ENCODE results near the gene ERBB2. TPM values are rescaled to one million over a fixed set of nuclear protein-coding genes. Genes with fewer than 3 reads are reported as not detected.

The ERBB2 gene
- total and polyA plus RNA-seq, 2 of the 13 experiments (the other 11 are each of a cell fraction or from before 2014, with no cell fraction given) = 57.7 to 64.1 TPM

DNA sequence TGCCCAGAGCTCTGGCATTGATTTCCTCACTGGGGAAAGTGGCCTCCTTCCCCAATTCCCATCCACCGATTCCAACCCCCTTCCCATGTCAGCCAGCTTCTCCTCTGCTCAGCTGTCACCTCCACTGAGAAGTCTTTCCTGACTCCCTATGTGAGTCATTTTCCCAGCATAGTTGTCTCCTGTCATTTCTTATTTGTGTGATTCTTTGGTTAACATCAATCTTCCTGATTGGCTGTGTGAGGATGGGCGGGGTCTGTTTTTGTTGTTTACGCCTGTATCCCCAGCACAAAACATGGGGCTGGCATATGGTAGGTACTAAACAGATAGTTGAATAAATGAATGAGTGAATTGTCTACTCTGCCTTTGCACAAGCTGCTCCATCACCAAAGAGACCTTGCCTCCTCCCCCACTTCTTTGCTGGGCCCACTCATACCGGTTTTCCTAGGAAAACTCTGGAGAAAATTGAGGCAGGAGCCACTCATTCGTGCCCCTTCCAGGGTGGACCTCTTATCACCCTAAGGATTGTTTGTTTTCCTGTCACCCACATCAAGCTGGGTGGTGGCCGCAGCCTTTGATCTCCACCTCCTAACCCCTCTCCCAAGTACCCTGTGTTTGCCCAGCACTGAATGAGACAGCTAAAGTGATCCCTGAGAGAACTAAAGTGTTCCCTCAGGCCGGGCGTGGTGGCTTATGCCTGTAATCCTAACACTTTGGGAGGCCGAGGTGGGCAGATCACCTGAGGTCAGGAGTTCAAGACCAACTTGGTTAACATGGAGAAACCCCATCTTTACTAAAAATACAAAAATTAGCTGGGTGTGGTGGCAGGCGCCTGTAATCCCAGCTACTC lies 36.7 kb downstream of the ERBB2 start (continued):
- TF ChIP-seq, protein P1, sequence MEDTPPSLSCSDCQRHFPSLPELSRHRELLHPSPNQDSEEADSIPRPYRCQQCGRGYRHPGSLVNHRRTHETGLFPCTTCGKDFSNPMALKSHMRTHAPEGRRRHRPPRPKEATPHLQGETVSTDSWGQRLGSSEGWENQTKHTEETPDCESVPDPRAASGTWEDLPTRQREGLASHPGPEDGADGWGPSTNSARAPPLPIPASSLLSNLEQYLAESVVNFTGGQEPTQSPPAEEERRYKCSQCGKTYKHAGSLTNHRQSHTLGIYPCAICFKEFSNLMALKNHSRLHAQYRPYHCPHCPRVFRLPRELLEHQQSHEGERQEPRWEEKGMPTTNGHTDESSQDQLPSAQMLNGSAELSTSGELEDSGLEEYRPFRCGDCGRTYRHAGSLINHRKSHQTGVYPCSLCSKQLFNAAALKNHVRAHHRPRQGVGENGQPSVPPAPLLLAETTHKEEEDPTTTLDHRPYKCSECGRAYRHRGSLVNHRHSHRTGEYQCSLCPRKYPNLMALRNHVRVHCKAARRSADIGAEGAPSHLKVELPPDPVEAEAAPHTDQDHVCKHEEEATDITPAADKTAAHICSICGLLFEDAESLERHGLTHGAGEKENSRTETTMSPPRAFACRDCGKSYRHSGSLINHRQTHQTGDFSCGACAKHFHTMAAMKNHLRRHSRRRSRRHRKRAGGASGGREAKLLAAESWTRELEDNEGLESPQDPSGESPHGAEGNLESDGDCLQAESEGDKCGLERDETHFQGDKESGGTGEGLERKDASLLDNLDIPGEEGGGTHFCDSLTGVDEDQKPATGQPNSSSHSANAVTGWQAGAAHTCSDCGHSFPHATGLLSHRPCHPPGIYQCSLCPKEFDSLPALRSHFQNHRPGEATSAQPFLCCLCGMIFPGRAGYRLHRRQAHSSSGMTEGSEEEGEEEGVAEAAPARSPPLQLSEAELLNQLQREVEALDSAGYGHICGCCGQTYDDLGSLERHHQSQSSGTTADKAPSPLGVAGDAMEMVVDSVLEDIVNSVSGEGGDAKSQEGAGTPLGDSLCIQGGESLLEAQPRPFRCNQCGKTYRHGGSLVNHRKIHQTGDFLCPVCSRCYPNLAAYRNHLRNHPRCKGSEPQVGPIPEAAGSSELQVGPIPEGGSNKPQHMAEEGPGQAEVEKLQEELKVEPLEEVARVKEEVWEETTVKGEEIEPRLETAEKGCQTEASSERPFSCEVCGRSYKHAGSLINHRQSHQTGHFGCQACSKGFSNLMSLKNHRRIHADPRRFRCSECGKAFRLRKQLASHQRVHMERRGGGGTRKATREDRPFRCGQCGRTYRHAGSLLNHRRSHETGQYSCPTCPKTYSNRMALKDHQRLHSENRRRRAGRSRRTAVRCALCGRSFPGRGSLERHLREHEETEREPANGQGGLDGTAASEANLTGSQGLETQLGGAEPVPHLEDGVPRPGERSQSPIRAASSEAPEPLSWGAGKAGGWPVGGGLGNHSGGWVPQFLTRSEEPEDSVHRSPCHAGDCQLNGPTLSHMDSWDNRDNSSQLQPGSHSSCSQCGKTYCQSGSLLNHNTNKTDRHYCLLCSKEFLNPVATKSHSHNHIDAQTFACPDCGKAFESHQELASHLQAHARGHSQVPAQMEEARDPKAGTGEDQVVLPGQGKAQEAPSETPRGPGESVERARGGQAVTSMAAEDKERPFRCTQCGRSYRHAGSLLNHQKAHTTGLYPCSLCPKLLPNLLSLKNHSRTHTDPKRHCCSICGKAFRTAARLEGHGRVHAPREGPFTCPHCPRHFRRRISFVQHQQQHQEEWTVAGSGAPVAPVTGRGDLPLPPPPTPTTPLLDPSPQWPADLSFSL (CRISPR knock-in tag; IDR thresholded peaks at IDR 0.05) = no peak
- TF ChIP-seq KLF6 (CRISPR knock-in tag; IDR thresholded peaks at IDR 0.05) = no peak
- no peak for TF ChIP-seq HMGA1 (CRISPR knock-in tag; conservative IDR thresholded peaks at IDR 0.05)
- peak; percentile 63; the same call in 1 of the 2 replicates for TF ChIP-seq NFIC (IDR thresholded peaks at IDR 0.05; ENCODE audit: low read length)
- TF ChIP-seq ZC3H4 (CRISPR knock-in tag; IDR thresholded peaks at IDR 0.05; ENCODE audit: borderline replicate concordance) = no peak
- peak; percentile 65; the same call in 1 of the 2 replicates for TF ChIP-seq ZC3H13 (CRISPR knock-in tag; IDR thresholded peaks at IDR 0.05)
- peak; percentile 70; the same call in 1 of the 2 replicates for TF ChIP-seq ZNF205 (CRISPR knock-in tag; IDR thresholded peaks at IDR 0.05)
- no peak for TF ChIP-seq ZFP36 (IDR thresholded peaks at IDR 0.05; ENCODE audit: borderline replicate concordance, low read depth, low read length, partially characterized antibody)
- TF ChIP-seq ZNF296 (CRISPR knock-in tag; conservative IDR thresholded peaks at IDR 0.05) = no peak
- TF ChIP-seq, protein P2, sequence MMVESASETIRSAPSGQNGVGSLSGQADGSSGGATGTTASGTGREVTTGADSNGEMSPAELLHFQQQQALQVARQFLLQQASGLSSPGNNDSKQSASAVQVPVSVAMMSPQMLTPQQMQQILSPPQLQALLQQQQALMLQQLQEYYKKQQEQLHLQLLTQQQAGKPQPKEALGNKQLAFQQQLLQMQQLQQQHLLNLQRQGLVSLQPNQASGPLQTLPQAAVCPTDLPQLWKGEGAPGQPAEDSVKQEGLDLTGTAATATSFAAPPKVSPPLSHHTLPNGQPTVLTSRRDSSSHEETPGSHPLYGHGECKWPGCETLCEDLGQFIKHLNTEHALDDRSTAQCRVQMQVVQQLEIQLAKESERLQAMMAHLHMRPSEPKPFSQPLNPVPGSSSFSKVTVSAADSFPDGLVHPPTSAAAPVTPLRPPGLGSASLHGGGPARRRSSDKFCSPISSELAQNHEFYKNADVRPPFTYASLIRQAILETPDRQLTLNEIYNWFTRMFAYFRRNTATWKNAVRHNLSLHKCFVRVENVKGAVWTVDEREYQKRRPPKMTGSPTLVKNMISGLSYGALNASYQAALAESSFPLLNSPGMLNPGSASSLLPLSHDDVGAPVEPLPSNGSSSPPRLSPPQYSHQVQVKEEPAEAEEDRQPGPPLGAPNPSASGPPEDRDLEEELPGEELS (CRISPR knock-in tag; IDR thresholded peaks at IDR 0.05) = peak; percentile 92
- no peak for TF ChIP-seq IKZF4 (CRISPR knock-in tag; IDR thresholded peaks at IDR 0.05; ENCODE audit: borderline replicate concordance, low read depth, not compliant biosample characterization)
- TF ChIP-seq ZNF850 (CRISPR knock-in tag; conservative IDR thresholded peaks at IDR 0.05) = no peak
- TF ChIP-seq ZNF878 (CRISPR knock-in tag; IDR thresholded peaks at IDR 0.05) = peak; percentile 25; the same call in 1 of the 2 replicates
- no peak for TF ChIP-seq SP1 (IDR thresholded peaks at IDR 0.05)
- TF ChIP-seq SP1 (CRISPR knock-in tag; IDR thresholded peaks at IDR 0.05) = no peak; the same call in 1 of the 2 replicates
- TF ChIP-seq ZNF552 (CRISPR knock-in tag; IDR thresholded peaks at IDR 0.05; ENCODE audit: borderline replicate concordance) = no peak
- TF ChIP-seq TAF15 (IDR thresholded peaks at IDR 0.05; ENCODE audit: low read depth, low read length, poor library complexity, severe bottlenecking) = no peak
- no peak for TF ChIP-seq ZNF256 (CRISPR knock-in tag; conservative IDR thresholded peaks at IDR 0.05)
- no peak for TF ChIP-seq PCBP1 (IDR thresholded peaks at IDR 0.05; ENCODE audit: borderline replicate concordance, low read depth, low read length)
- TF ChIP-seq CBX5 (CRISPR knock-in tag; IDR thresholded peaks at IDR 0.05; ENCODE audit: borderline replicate concordance) = peak; percentile 39; the same call in 1 of the 2 replicates
- no peak for TF ChIP-seq ZNF160 (CRISPR knock-in tag; IDR thresholded peaks at IDR 0.05)
- TF ChIP-seq ATM (IDR thresholded peaks at IDR 0.05; ENCODE audit: borderline replicate concordance) = no peak
- peak; percentile 91 for TF ChIP-seq NKX3-1 (CRISPR knock-in tag; IDR thresholded peaks at IDR 0.05)
